ENCODE measurements around the gene DDA1.

DNA sequence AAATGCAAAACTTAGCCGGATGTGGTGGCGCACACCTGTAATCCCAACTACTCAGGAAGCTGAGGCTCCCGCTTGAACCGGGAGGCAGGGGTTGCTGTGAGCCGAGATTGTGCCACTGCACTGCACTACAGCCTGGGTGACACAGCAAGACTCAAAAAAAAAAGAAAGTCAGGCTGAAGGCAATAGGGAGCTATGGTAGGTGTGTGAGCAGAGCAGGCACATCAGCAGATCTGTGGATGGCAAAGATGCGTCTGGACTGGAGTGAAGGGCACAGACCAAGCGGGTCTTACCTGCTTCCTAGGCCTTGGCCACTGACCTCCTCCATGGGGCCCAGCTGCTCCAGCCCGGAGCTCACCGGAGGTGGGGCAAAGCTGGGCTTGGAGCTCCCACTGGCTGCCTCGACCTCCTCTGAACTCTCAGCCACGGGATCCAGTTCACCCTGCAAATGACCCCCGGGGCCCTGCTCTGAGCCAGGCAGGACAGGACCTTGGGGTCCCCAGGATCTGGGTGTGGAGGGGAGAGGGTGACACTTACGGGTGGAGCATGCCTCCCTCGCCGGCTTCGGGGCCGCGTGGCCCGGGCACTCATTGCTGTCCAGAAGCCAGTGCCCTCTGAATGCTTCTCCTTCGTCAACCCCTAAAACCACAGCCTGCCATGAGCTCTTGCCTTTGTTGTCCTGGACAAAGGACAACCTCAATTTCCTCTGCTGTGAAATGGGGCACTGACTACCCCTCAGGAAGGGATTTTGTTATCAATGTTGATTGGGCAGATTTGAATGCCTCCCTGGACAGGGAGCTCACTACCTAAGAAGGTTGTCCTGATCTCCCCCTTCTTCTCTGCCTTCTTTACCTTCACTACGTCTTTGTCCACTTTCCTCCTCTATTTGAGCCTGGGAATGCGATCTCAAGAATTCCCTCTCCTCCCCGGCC lies 45.4 kb upstream of the DDA1 start:
- TF ChIP-seq CTCF (IDR thresholded peaks at IDR 0.05; ENCODE audit: insufficient read depth, low read length, poor library complexity, severe bottlenecking) (no peak), EZH2phosphoT487 (conservative IDR thresholded peaks at IDR 0.05; ENCODE audit: low read length) (no peak)
